Measurements from ENCODE around the gene GRM2. TPM values are rescaled to one million over a fixed set of nuclear protein-coding genes. Genes with fewer than 3 reads are reported as not detected.

The GRM2 gene
- total and polyA plus RNA-seq, 2 of the 8 experiments (the other 6 are each of a cell fraction or from before 2014, with no cell fraction given): 3.9 to 10.5 TPM

- DNase-seq (ENCODE audit: low read depth in 1 of 2, low spot score in 2 of 2) (no peak), FAIRE-seq (no peak)
- H4K5ac ChIP-seq (ENCODE audit: insufficient read length, low read depth, low read length): no peak overlapping the region
- H3K56ac ChIP-seq (replicated peaks; ENCODE audit: insufficient read length, low read depth, low read length): no peak overlapping the region
- no peak overlapping the region for H2BK5ac ChIP-seq (ENCODE audit: low read depth, low read length)
- 0 out of 2 replicates have a peak overlapping the region, but pooled peaks have one; percentile 13 for H3K18ac ChIP-seq (ENCODE audit: extremely low read depth, low read length)
- H3K4me2 ChIP-seq (ENCODE audit: insufficient read depth in 1 of 2, low read depth in 2 of 2, low read length in 2 of 2): 0 out of 4 replicates have a peak overlapping the region, but pooled peaks of 1 of the 2 experiments have one; percentile 65
- H2AFZ ChIP-seq (ENCODE audit: low read length): no peak overlapping the region
- no peak overlapping the region for H2BK20ac ChIP-seq (ENCODE audit: low read length)
- peaks cover 10% of the 10 kb centered on the region; the same call in 1 of the 2 replicates for H3K23me2 ChIP-seq (ENCODE audit: low read depth, low read length)
- no peaks in the 10 kb centered on the region for H3K36me3 ChIP-seq (ENCODE audit: control insufficient read depth in 2 of 4, insufficient read depth in 4 of 4, low read length in 3 of 4)
- no peak overlapping the region for H3K27ac ChIP-seq (ENCODE audit: low read depth, low read length)
- POLR2A ChIA-PET (ENCODE audit: partially characterized antibody): interaction anchor here (0.6 to 1.8 kb wide), 3 partner anchors 9 to 1467 kb away, joined by 4 read pairs; no protein-coding TSS in a partner anchor
- no peaks in the 10 kb centered on the region for H3K79me2 ChIP-seq (ENCODE audit: control insufficient read depth in 1 of 2, insufficient read depth in 2 of 2, low read length in 2 of 2)
- H3K9me3 ChIP-seq (ENCODE audit: insufficient read depth in 2 of 2, low read depth in 1 of 2, low read length in 1 of 2): no peaks in the 10 kb centered on the region
- CTCF ChIA-PET (ENCODE audit: partially characterized antibody): interaction anchor here (0.8 to 7.0 kb wide), 11 partner anchors 10 to 203 kb away, joined by 3 to 61 read pairs (median 7); partner anchors contain the start of gene TEX264
- H2BK15ac ChIP-seq (ENCODE audit: low read length): no peak overlapping the region; the same call in 1 of the 2 replicates
- H2AK5ac ChIP-seq (ENCODE audit: low read depth, low read length): no peak overlapping the region
- H3K23ac ChIP-seq (ENCODE audit: insufficient read length): no peak overlapping the region
- no peak overlapping the region for H4K8ac ChIP-seq (ENCODE audit: extremely low read depth, insufficient read depth, low read length)
- 70% methylated on average over 4 of the region's 4 CpGs; no CpG with 5 or more reads in 1 of the 2 experiments for WGBS, 2 experiments (ENCODE audit: extremely low coverage in 1 of 2, insufficient coverage in 1 of 2, insufficient read length in 1 of 2, insufficient replicate concordance in 2 of 2, low coverage in 1 of 2, low lambda C conversion rate in 2 of 2, missing lambda C conversion rate in 1 of 2)
- H3K27me3 ChIP-seq (replicated peaks in 1 of 4; ENCODE audit: control insufficient read depth in 3 of 4, extremely low read depth in 1 of 4, insufficient read depth in 3 of 4, low read length in 3 of 4): peaks cover 13 to 24% (median 23%) of the 10 kb centered on the region in 4 experiments; a peak in 6 of 7 replicates
- H3K4me3 ChIP-seq (ENCODE audit: extremely low read depth in 1 of 4, insufficient read depth in 2 of 4, low read depth in 3 of 4, low read length in 4 of 4): no peak overlapping the region
- no peak overlapping the region for H3K14ac ChIP-seq (ENCODE audit: insufficient read length)
- no peak overlapping the region for H4K91ac ChIP-seq (replicated peaks; ENCODE audit: insufficient read length, low read length)
- H2BK12ac ChIP-seq (ENCODE audit: low read depth, low read length): no peak overlapping the region
- H3K79me1 ChIP-seq (ENCODE audit: low read depth, low read length): no peaks in the 10 kb centered on the region
- H3K4ac ChIP-seq (replicated peaks; ENCODE audit: insufficient read length, low read depth, low read length): no peak overlapping the region
- H3K4me1 ChIP-seq (replicated peaks in 1 of 4; ENCODE audit: control insufficient read depth in 3 of 4, insufficient read depth in 4 of 4, low read length in 3 of 4): peaks cover 0 to 31% (median 22%) of the 10 kb centered on the region in 4 experiments; a peak in 6 of 7 replicates
- H4K20me1 ChIP-seq (replicated peaks in 1 of 2; ENCODE audit: control insufficient read depth in 1 of 2, insufficient read depth in 2 of 2, low read length in 2 of 2): peaks cover 2 to 25% of the 10 kb centered on the region in 2 experiments
- no peak overlapping the region for H2BK120ac ChIP-seq (replicated peaks; ENCODE audit: low read depth, low read length)
- no peak overlapping the region for H3K9ac ChIP-seq (replicated peaks in 1 of 4; ENCODE audit: extremely low read depth in 1 of 4, low read depth in 3 of 4, low read length in 3 of 4)
- TF ChIP-seq GTF2F1 (IDR thresholded peaks at IDR 0.05; ENCODE audit: borderline replicate concordance, low read depth, low read length) (no peak), NRF1 (IDR thresholded peaks at IDR 0.05; ENCODE audit: low read depth, low read length) (no peak), MAFK (IDR thresholded peaks at IDR 0.05; ENCODE audit: low read depth, low read length) (no peak), RBBP5 (IDR thresholded peaks at IDR 0.05; ENCODE audit: borderline replicate concordance, low read depth, low read length) (no peak), BACH1 (IDR thresholded peaks at IDR 0.05; ENCODE audit: low read length) (no peak), POU5F1 (IDR thresholded peaks at IDR 0.05; ENCODE audit: low read depth, low read length) (no peak), GABPA (IDR thresholded peaks at IDR 0.05; ENCODE audit: borderline replicate concordance, insufficient read depth, low read length) (no peak), SP1 (IDR thresholded peaks at IDR 0.05; ENCODE audit: low read depth, low read length) (no peak), ATF2 (IDR thresholded peaks at IDR 0.05; ENCODE audit: low read length) (no peak), JUN (IDR thresholded peaks at IDR 0.05; ENCODE audit: low read depth, low read length) (no peak), RFX5 (IDR thresholded peaks at IDR 0.05; ENCODE audit: borderline replicate concordance, low read depth, low read length) (no peak), TCF12 (IDR thresholded peaks at IDR 0.05; ENCODE audit: low read depth, low read length) (no peak)
Measured at GRCh38 chr3:51704511-51704950, 2.3 kb upstream of the GRM2 start.

Measured in H1 (cell line).